SK-N-SH treated with all-trans-retinoic acid at 6 μM for 48 hours (cell line): Measurements from ENCODE around the gene SLC27A4.

Experiments used
- ARNTL ChIP-seq: fragments of 450-650 bp; formaldehyde crosslinking; IDR thresholded peaks from 2 replicates; pipeline ENCODE4 v1.5.0; 2020; ENCODE audit warnings: low read depth, mild to moderate bottlenecking, moderate library complexity, borderline replicate concordance
- CSDC2 ChIP-seq: fragments of 250-450 bp; sonication (Bioruptor Pico); IDR thresholded peaks from 2 replicates; pipeline ENCODE4 v1.5.0; 2020; ENCODE audit warnings: mild to moderate bottlenecking, moderate library complexity
- ESRRG ChIP-seq: fragments of 250-450 bp; sonication (Bioruptor Pico); IDR thresholded peaks from 2 replicates; pipeline ENCODE4 v1.6.1; 2021; ENCODE audit warnings: mild to moderate bottlenecking
- GLIS3 ChIP-seq: fragments of 250-450 bp; sonication (Bioruptor Pico); IDR thresholded peaks from 2 replicates; pipeline ENCODE4 v1.5.0; 2020; ENCODE audit warnings: mild to moderate bottlenecking, moderate library complexity
- ISL1 ChIP-seq: fragments of 250-450 bp; sonication (Bioruptor Pico); IDR thresholded peaks from 2 replicates; pipeline ENCODE4 v2.1.2; 2022; ENCODE audit warnings: mild to moderate bottlenecking, moderate library complexity
- OSR1 ChIP-seq: fragments of 250-450 bp; sonication (Bioruptor Pico); IDR thresholded peaks from 2 replicates; pipeline ENCODE4 v1.8.0; 2022; ENCODE audit warnings: moderate library complexity, mild to moderate bottlenecking, inconsistent platforms
- PPARA ChIP-seq: fragments of 250-450 bp; sonication (Bioruptor Pico); IDR thresholded peaks from 2 replicates; pipeline ENCODE4 v1.5.0; 2020; ENCODE audit warnings: mild to moderate bottlenecking, borderline replicate concordance
- SNAI2 ChIP-seq: fragments of 250-450 bp; sonication (Bioruptor Pico); IDR thresholded peaks from 2 replicates; pipeline ENCODE4 v1.5.0; 2020; ENCODE audit warnings: mild to moderate bottlenecking, moderate library complexity
- ZFP3 ChIP-seq: fragments of 250-450 bp; sonication (Bioruptor Pico); IDR thresholded peaks from 2 replicates; pipeline ENCODE4 v1.5.0; 2020; ENCODE audit warnings: mild to moderate bottlenecking, moderate library complexity
- ZFP30 ChIP-seq: fragments of 450-650 bp; formaldehyde crosslinking; IDR thresholded peaks from 2 replicates; pipeline ENCODE4 v1.5.0; 2022; ENCODE audit warnings: mild to moderate bottlenecking, moderate library complexity
- ZNF565 ChIP-seq: fragments of 450-650 bp; formaldehyde crosslinking; conservative IDR thresholded peaks from 2 replicates; pipeline ENCODE4 v1.5.0; 2020; ENCODE audit warnings: low read depth, mild to moderate bottlenecking, moderate library complexity
- TF ChIP-seq, protein P1 (sequence below): fragments of 250-450 bp; sonication (Bioruptor Pico); IDR thresholded peaks from 2 replicates; pipeline ENCODE4 v1.8.0; 2021; ENCODE audit warnings: low read depth, mild to moderate bottlenecking, moderate library complexity, borderline replicate concordance
- TF ChIP-seq, protein P2 (sequence below): fragments of 250-450 bp; sonication (Bioruptor Pico); IDR thresholded peaks from 2 replicates; pipeline ENCODE4 v1.5.1; 2020; ENCODE audit warnings: low read depth, mild to moderate bottlenecking, moderate library complexity
- TF ChIP-seq, protein P3 (sequence below): fragments of 250-450 bp; sonication (Bioruptor Pico); IDR thresholded peaks from 2 replicates; pipeline ENCODE4 v1.8.0; 2020; ENCODE audit warnings: mild to moderate bottlenecking, moderate library complexity, borderline replicate concordance

DNA sequence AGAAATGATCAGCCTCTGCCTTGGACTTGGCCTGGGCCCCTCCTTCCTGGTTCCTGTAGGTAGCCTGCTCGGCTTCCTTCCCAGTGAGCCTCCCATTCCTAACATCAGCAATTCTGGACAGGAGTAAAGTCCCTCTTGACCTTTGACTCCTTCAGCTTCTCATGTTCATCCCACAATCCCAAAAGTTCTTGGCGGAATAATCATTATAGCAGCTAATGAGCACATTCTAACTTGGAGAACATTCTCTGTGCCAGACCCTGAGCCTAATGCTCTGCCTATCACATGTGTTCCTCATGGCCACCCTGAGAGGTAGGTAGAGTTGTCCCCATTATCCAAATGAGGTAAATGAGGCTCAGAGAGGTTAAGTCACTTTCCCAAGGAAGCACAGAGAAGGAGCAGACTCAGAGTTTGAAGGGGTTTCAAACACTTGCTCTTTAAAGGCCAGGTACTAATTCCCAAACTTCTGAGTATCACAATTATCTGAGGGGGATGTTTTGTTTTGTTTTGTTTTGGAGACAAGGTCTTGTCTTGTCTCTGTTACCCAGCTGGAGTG is 43.0 kb upstream of the SLC27A4 start:
- TF ChIP-seq ZFP3 (CRISPR knock-in tag) (no peak), OSR1 (CRISPR knock-in tag) (no peak), ZFP30 (CRISPR knock-in tag) (no peak), ARNTL (no peak), ESRRG (CRISPR knock-in tag) (no peak), GLIS3 (no peak), ISL1 (CRISPR knock-in tag) (no peak), SNAI2 (CRISPR knock-in tag) (no peak), CSDC2 (CRISPR knock-in tag) (no peak), ZNF565 (CRISPR knock-in tag) (no peak), PPARA (CRISPR knock-in tag) (no peak)
- TF ChIP-seq, protein P1, sequence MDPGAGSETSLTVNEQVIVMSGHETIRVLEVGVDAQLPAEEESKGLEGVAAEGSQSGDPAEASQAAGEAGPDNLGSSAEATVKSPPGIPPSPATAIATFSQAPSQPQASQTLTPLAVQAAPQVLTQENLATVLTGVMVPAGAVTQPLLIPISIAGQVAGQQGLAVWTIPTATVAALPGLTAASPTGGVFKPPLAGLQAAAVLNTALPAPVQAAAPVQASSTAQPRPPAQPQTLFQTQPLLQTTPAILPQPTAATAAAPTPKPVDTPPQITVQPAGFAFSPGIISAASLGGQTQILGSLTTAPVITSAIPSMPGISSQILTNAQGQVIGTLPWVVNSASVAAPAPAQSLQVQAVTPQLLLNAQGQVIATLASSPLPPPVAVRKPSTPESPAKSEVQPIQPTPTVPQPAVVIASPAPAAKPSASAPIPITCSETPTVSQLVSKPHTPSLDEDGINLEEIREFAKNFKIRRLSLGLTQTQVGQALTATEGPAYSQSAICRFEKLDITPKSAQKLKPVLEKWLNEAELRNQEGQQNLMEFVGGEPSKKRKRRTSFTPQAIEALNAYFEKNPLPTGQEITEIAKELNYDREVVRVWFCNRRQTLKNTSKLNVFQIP (CRISPR knock-in tag): no peak
- TF ChIP-seq, protein P2, sequence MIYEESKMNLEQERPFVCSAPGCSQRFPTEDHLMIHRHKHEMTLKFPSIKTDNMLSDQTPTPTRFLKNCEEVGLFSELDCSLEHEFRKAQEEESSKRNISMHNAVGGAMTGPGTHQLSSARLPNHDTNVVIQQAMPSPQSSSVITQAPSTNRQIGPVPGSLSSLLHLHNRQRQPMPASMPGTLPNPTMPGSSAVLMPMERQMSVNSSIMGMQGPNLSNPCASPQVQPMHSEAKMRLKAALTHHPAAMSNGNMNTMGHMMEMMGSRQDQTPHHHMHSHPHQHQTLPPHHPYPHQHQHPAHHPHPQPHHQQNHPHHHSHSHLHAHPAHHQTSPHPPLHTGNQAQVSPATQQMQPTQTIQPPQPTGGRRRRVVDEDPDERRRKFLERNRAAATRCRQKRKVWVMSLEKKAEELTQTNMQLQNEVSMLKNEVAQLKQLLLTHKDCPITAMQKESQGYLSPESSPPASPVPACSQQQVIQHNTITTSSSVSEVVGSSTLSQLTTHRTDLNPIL (CRISPR knock-in tag): no peak
- TF ChIP-seq, protein P3, sequence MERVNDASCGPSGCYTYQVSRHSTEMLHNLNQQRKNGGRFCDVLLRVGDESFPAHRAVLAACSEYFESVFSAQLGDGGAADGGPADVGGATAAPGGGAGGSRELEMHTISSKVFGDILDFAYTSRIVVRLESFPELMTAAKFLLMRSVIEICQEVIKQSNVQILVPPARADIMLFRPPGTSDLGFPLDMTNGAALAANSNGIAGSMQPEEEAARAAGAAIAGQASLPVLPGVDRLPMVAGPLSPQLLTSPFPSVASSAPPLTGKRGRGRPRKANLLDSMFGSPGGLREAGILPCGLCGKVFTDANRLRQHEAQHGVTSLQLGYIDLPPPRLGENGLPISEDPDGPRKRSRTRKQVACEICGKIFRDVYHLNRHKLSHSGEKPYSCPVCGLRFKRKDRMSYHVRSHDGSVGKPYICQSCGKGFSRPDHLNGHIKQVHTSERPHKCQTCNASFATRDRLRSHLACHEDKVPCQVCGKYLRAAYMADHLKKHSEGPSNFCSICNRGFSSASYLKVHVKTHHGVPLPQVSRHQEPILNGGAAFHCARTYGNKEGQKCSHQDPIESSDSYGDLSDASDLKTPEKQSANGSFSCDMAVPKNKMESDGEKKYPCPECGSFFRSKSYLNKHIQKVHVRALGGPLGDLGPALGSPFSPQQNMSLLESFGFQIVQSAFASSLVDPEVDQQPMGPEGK (CRISPR knock-in tag): no peak
